Chondrocyte (in vitro differentiated cells): ENCODE measurements around the gene THOC2. TPM values are rescaled to one million over a fixed set of nuclear protein-coding genes. Genes with fewer than 3 reads are reported as not detected.
"Not testable (repeated sequence)": the region's sequence is repeated elsewhere in the genome, so short reads cannot be mapped to it uniquely, and the experiment has no call there.

Experiments
- DNase-seq: peaks from one replicate; pipeline ENCODE4 v3.0.0; 2021; ENCODE audit warnings: mixed read lengths, low spot score
- H3K27ac Mint-ChIP-seq: one replicate; pipeline ENCODE4 v1.8.0; 2021; ENCODE audit warnings: mild to moderate bottlenecking, moderate library complexity, mixed read lengths; ENCODE audit not compliant: unreplicated experiment
- H3K27me3 Mint-ChIP-seq: 2 replicates; pipeline ENCODE4 v1.8.0; 2021; ENCODE audit warnings: low read depth, mixed read lengths
- H3K36me3 Mint-ChIP-seq: 2 replicates; pipeline ENCODE4 v1.8.0; 2021; ENCODE audit warnings: low read depth, mixed read lengths
- H3K4me1 Mint-ChIP-seq: 2 replicates; pipeline ENCODE4 v1.8.0; 2021; ENCODE audit warnings: low read depth, mild to moderate bottlenecking, mixed read lengths
- H3K4me3 Mint-ChIP-seq: one replicate; pipeline ENCODE4 v1.8.0; 2021; ENCODE audit warnings: mild to moderate bottlenecking, moderate library complexity, mixed read lengths; ENCODE audit not compliant: unreplicated experiment
- H3K9me3 Mint-ChIP-seq: 2 replicates; pipeline ENCODE4 v1.8.0; 2021; ENCODE audit warnings: low read depth, mixed read lengths
- CTCF ChIP-seq: fragments of 200-600 bp; sonication (generic); IDR thresholded peaks from 2 replicates; pipeline ENCODE4 v1.5.0; 2021; ENCODE audit warnings: antibody characterized with exemption, mild to moderate bottlenecking, moderate library complexity
- total RNA-seq: library from RNA; stranded (reverse); gene quantifications from 3 replicates; pipeline ENCODE4 v1.2.1, GENCODE V29; 2021

The THOC2 gene
- total RNA-seq, 1 donor from 2014 or later, result 50.1 TPM

GRCh38 chrX:123682186-123682585 lies 50.7 kb downstream of the THOC2 start:
- H3K4me1 Mint-ChIP-seq, result no peaks in the 10 kb centered on the region
- H3K27me3 Mint-ChIP-seq, result no peaks in the 10 kb centered on the region
- H3K9me3 Mint-ChIP-seq, result peaks cover 20% of the 10 kb centered on the region
- H3K27ac Mint-ChIP-seq, result no peak overlapping the region
- no peak for TF ChIP-seq CTCF
- H3K4me3 Mint-ChIP-seq, result no peak overlapping the region
- no peak for DNase-seq
- H3K36me3 Mint-ChIP-seq, result peaks cover 18% of the 10 kb centered on the region

DNA sequence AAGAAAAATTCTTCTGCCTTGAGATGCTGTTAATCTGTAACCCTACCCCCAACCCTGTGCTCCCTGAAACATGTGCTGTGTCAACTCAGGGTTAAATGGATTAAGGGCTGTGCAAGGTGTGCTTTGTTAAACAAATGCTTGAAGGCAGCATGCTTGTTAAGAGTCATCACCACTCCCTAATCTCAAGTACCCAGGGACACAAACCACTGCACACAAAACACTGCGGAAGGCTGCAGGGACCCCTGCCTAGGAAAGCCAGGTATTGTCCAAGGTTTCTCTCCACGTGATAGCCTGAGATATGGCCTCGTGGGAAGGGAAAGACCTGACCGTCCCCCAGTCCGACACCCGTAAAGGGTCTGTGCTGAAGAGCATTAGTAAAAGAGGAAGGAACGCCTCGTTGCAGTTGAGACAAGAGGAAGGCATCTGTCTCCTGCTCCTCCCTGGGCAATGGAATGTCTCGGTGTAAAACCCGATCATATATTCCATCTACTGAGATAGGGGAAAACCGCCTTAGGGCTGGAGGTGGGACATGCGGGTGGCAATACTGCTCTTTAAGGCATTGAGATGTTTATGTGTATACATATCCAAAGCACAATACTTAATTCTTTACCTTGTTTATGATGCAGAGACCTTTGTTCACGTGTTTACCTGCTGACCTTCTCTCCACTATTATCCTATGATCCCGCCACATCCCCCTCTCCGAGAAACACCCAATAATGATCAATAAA lies 53.0 kb downstream of the THOC2 start:
- H3K4me3 Mint-ChIP-seq, H3K4me1 Mint-ChIP-seq, H3K27ac Mint-ChIP-seq, DNase-seq, H3K27me3 Mint-ChIP-seq: not testable (repeated sequence)
- peaks cover 16% of the 10 kb centered on the region for H3K36me3 Mint-ChIP-seq
- peaks cover 22% of the 10 kb centered on the region for H3K9me3 Mint-ChIP-seq

DNA sequence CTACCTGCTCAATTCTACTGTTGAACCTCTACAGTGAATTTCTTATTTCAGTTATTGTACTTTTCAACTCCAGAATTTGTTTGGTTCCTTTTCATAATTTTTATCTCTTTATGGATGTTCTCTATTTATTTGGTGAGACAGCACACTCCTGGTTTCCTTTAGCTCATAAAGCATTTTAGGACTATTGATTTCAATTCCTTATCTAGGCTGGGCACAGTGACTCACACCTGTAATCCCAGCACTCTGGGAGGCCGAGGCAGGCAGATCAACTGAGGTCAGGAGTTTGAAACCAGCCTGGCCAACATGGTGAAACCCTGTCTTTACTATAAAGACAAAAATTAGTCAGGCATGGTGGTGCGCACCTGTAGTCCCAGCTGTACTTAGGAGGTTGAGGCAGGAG lies 57.7 kb downstream of the THOC2 start:
- H3K4me1 Mint-ChIP-seq, result peaks cover 5% of the 10 kb centered on the region
- H3K27ac Mint-ChIP-seq, result no peak overlapping the region
- no peaks in the 10 kb centered on the region for H3K27me3 Mint-ChIP-seq
- H3K9me3 Mint-ChIP-seq, result peaks cover 16% of the 10 kb centered on the region
- H3K36me3 Mint-ChIP-seq, result peaks cover 8% of the 10 kb centered on the region
- H3K4me3 Mint-ChIP-seq, result no peak overlapping the region
- no peak for DNase-seq
- no peak for TF ChIP-seq CTCF

GRCh38 chrX:123673813-123674212 lies 59.0 kb downstream of the THOC2 start:
- no peak for DNase-seq

GRCh38 chrX:123665197-123665596 lies 67.7 kb downstream of the THOC2 start:
- no peak overlapping the region for H3K4me3 Mint-ChIP-seq
- peaks cover 4% of the 10 kb centered on the region for H3K9me3 Mint-ChIP-seq
- peaks cover 7% of the 10 kb centered on the region for H3K36me3 Mint-ChIP-seq

More at GRCh38 chrX:123673813-123674212, 59.0 kb downstream of the THOC2 start:
- H3K27ac Mint-ChIP-seq, result peak overlapping the region; percentile 9
- H3K4me1 Mint-ChIP-seq, result peaks cover 5% of the 10 kb centered on the region
- no peak overlapping the region for H3K4me3 Mint-ChIP-seq
- H3K36me3 Mint-ChIP-seq, result peaks cover 3% of the 10 kb centered on the region
- peaks cover 9% of the 10 kb centered on the region for H3K9me3 Mint-ChIP-seq
- TF ChIP-seq CTCF, result no peak
- no peaks in the 10 kb centered on the region for H3K27me3 Mint-ChIP-seq

DNA sequence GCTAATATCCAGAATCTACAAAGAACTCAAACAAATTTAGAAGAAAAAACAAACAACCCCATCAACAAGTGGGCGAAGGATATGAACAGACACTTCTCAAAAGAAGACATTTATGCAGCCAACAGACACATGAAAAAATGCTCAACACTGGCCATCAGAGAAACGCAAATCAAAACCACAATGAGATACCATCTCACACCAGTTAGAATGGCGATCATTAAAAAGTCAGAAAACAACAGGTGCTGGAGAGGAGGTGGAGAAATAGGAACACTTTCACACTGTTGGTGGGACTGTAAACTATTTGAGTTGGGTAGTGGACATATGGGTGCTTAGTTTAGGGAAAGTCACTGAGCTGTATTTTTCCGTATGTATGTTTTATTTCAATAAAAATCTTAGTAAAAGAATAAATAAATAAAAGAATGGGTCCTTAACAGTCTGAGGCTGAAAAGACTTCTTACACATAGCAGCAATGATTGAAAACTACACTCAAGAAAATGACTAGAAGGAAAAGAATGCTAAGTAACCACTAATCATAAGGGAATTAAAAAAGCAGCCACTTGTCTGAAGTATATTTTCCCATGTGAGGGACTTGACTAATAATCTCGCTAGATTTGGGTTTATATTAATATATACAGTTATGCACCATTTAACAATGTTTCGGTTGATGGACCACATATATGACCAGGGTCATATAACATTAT lies 68.2 kb downstream of the THOC2 start:
- H3K27ac Mint-ChIP-seq, result peak overlapping the region; percentile 6
- not testable (repeated sequence) for H3K27me3 Mint-ChIP-seq, H3K4me3 Mint-ChIP-seq, H3K9me3 Mint-ChIP-seq, H3K4me1 Mint-ChIP-seq, H3K36me3 Mint-ChIP-seq, DNase-seq

More at GRCh38 chrX:123665197-123665596, 67.7 kb downstream of the THOC2 start:
- Mint-ChIP-seq H3K4me1 (peaks cover 10% of the 10 kb centered on the region), H3K27me3 (no peaks in the 10 kb centered on the region), H3K27ac (peak overlapping the region; percentile 0)
- TF ChIP-seq CTCF, result no peak
- no peak for DNase-seq

DNA sequence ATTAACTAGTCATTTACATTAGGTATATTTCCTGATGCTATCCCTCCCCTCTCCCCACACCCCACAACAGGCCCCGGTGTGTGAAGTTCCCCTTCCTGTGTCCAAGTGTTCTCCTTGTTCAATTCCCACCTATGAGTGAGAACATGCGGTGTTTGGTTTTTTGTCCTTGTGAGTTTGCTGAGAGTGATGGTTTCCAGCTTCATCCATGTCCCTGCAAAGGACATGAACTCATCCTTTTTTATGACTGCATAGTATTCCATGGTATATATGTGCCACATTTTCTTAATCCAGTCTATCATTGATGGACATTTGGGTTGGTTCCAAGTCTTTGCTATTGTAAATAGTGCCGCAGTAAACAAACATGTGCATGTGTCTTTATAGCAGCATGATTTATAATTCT lies 69.1 kb downstream of the THOC2 start:
- H3K36me3 Mint-ChIP-seq, H3K27ac Mint-ChIP-seq, H3K27me3 Mint-ChIP-seq, DNase-seq, H3K4me3 Mint-ChIP-seq, H3K9me3 Mint-ChIP-seq, H3K4me1 Mint-ChIP-seq: not testable (repeated sequence)

DNA sequence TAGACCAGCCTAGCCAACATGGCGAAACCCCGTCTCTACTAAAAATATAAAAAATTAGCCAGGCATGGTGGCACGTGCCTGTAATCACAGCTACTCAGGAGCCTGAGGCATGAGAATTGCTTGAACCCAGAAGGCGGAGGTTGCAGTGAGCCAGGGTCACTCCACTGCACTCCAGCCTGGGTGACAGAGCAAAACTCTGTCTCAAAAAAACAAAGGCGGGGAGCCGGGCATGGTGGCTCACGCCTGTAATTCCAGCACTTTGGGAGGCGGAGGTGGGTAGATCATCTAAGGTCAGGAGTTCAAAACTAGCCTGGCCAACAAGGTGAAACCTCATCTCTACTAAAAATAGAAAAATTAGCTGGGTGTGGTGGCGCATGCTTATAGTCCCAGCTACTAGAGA lies 76.3 kb downstream of the THOC2 start:
- H3K9me3 Mint-ChIP-seq, DNase-seq, H3K4me3 Mint-ChIP-seq, H3K4me1 Mint-ChIP-seq, H3K36me3 Mint-ChIP-seq, H3K27me3 Mint-ChIP-seq, H3K27ac Mint-ChIP-seq: not testable (repeated sequence)

DNA sequence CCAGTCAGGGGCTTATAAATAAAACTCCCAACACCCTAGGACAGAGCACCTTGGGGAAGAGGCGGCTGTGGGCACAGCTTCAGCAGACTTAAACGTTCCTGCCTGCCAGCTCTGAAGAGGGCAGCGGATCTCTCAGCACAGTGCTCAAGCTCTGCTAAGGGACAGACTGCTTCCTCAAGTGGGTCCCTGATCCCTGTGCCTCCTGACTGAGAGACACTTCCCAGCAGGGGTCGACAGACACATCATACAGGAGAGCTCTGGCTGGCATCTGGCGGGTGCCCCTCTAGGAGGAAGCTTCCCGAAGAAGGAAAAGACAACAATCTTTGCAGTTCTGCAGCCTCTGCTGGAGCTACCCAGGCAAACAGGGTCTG lies 84.1 kb downstream of the THOC2 start:
- not testable (repeated sequence) for H3K27me3 Mint-ChIP-seq, DNase-seq, H3K4me3 Mint-ChIP-seq, H3K36me3 Mint-ChIP-seq
- H3K27ac Mint-ChIP-seq, result peak overlapping the region; percentile 27
- H3K9me3 Mint-ChIP-seq, result peaks cover 19% of the 10 kb centered on the region
- peaks cover 14% of the 10 kb centered on the region for H3K4me1 Mint-ChIP-seq
